ENCODE measurements around the gene TSPAN9.

TSPAN9 gene

DNA sequence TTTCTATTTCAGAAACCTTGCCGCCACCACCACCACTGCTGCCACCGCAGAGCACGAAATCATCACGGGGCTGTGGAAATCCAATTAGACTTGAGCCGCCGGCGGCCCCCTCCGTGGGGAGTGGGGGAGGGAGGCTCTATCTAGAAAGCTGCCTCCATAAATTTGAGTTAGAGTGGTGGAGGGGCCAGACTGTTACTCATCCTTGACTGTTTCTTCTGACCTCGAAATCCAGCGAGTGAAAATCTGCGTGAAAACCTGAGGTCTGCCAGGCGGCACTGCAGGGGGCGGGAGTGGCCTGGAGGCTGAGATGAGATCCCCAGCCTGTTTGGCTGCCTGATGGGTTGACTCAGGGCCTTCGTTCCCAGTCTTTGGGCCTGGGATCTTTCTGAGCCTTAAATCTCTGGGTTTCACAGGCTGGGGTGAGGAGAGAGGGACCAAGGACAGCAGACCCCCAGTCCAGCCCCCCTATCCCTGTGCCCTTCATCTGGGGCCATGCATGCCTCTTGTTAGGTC is 29.9 kb downstream of the TSPAN9 start:
- no peak overlapping the region for H3K4me3 Mint-ChIP-seq
- H3K36me3 Mint-ChIP-seq, result no peaks in the 10 kb centered on the region
- CTCF ChIA-PET, result no interaction called here
- peaks cover 4% of the 10 kb centered on the region for H3K27me3 Mint-ChIP-seq
- H3K4me1 Mint-ChIP-seq, result no peaks in the 10 kb centered on the region
- no peak for DNase-seq
- no peaks in the 10 kb centered on the region for H3K9me3 Mint-ChIP-seq
- no peak overlapping the region for H3K27ac Mint-ChIP-seq

DNA sequence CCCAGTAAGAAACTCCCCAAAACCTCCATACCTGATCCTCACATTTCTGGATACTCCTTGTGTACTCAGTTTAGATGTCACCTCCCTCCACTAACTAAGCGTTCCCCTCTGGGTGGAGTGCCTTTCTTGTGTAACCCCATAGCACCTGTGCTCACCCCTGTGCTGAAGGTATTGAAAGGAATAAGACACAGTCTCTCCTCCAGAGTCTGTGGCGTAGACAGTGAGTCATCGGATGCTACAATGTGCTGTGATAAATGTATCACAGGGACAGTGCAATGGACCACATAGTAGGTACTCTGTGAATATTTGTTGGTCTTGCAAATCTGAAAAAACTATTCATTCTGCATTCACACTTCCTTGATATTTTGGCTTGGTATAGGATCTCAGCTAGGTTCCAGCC is 30.8 kb downstream of the TSPAN9 start:
- peaks cover 4% of the 10 kb centered on the region for H3K27me3 Mint-ChIP-seq
- H3K4me1 Mint-ChIP-seq, result no peaks in the 10 kb centered on the region
- no peaks in the 10 kb centered on the region for H3K36me3 Mint-ChIP-seq
- CTCF ChIA-PET, result no interaction called here
- H3K4me3 Mint-ChIP-seq, result no peak overlapping the region
- H3K9me3 Mint-ChIP-seq, result no peaks in the 10 kb centered on the region
- H3K27ac Mint-ChIP-seq, result no peak overlapping the region
- DNase-seq, result no peak

DNA sequence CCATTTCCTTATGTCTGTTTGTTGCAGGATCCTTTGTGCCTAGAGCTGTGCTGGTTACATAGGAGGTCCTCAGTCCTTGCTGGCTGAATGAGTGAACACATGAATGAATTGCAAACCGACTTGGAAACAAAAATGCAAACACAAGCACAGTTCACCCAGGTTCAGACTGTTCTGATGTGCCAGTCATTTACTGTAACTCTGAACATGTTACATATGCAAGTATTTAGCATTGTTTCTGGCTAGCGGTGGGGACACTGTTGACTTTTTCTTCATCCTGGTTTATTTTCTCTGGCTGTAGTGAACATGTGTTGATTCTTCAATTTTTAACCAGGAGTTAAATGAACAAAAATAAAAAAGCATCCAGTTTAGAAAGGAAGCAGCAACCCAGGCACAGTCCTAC is 33.4 kb downstream of the TSPAN9 start:
- Mint-ChIP-seq H3K27me3 (peaks cover 12% of the 10 kb centered on the region), H3K4me3 (no peak overlapping the region), H3K9me3 (no peaks in the 10 kb centered on the region), H3K4me1 (no peaks in the 10 kb centered on the region), H3K36me3 (no peaks in the 10 kb centered on the region), H3K27ac (no peak overlapping the region)
- CTCF ChIA-PET, result no interaction called here
- no peak for DNase-seq

DNA sequence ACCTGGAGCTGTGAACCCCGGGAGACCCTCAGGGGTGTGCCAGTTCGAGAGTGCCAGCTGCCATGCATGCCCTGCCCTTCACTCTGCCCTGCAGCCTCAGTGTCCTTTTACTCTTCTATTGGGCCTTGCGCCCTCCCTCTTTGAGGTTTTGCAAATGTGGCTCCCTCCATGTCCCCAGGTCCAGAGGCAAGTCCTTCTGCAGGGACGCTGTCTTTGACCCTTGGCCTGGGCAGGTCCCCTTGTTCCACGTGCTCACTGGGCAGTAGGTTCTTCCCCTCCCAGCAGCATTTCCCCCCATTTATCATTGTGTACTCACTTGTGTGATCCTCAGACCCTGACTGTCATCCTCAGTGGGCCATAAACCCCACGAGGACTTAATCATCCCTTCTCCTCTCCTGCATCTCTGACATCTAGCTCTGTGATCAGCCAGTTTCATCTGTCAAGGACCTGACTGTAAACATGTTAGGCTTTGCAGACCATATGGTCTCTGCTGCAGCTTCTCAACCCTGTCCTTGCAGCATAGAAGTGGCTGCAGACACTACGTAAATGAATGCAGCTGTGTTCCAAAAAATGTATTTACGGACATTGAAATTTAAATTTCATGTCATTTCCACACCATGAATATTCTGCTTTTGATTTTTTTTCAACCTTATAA is 36.6 kb downstream of the TSPAN9 start:
- peaks cover 36% of the 10 kb centered on the region for H3K27me3 Mint-ChIP-seq
- CTCF ChIA-PET, result interaction anchor here (0.6 kb wide), 1 partner anchor 25 kb away, joined by 3 read pairs; no protein-coding TSS in a partner anchor
- no peak overlapping the region for H3K27ac Mint-ChIP-seq

DNA sequence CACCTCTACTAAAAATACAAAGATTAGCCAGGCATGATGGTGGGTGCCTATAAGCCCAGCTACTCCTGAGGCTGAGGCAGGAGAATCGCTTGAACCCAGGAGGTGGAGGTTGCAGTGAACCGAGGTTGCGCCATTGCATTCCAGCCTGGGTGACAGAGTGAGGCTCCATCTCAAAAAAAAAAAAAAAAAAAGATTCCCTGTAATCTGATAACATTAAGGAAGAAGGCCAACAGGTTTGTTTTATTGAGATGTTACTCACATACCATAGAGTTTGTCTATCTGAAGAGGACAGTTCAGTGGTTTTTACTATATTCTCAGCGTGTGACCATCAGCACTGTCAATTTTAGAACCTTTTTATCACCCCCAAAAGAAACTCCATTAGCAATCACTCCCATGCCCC is 37.5 kb downstream of the TSPAN9 start:
- Mint-ChIP-seq H3K36me3 (no peaks in the 10 kb centered on the region), H3K27me3 (peaks cover 45% of the 10 kb centered on the region), H3K27ac (no peak overlapping the region), H3K9me3 (no peaks in the 10 kb centered on the region), H3K4me1 (peaks cover 7% of the 10 kb centered on the region), H3K4me3 (no peak overlapping the region)
- no peak for DNase-seq
- CTCF ChIA-PET, result no interaction called here

More for the DNA sequence above, 36.6 kb downstream of the TSPAN9 start:
- no peak for DNase-seq
- Mint-ChIP-seq H3K4me3 (no peak overlapping the region), H3K36me3 (no peaks in the 10 kb centered on the region), H3K9me3 (no peaks in the 10 kb centered on the region), H3K4me1 (no peaks in the 10 kb centered on the region)

DNA sequence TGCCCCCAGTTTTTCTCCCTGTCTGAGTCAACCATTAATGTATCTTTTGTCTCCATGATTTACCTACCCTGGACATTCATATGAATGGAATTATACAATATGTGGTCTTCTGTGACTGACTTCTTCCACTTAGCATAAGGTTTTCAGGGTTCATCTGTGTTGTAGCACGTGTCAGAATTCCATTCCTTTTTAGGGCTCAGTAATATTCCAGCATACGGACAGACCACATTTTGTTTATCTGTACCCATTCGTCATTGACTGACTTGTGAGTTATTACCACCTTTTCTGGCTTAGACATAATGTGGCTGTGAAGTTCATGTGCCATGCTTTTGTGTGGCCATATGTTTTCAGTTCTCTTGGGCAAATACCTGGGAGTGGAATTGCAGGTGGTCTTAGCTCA is 37.9 kb downstream of the TSPAN9 start:
- H3K27ac Mint-ChIP-seq, result no peak overlapping the region
- H3K9me3 Mint-ChIP-seq, result no peaks in the 10 kb centered on the region
- H3K27me3 Mint-ChIP-seq, result peaks cover 49% of the 10 kb centered on the region
- no peak overlapping the region for H3K4me3 Mint-ChIP-seq
- no peak for DNase-seq
- no peaks in the 10 kb centered on the region for H3K36me3 Mint-ChIP-seq
- H3K4me1 Mint-ChIP-seq, result peaks cover 11% of the 10 kb centered on the region
- CTCF ChIA-PET, result no interaction called here

DNA sequence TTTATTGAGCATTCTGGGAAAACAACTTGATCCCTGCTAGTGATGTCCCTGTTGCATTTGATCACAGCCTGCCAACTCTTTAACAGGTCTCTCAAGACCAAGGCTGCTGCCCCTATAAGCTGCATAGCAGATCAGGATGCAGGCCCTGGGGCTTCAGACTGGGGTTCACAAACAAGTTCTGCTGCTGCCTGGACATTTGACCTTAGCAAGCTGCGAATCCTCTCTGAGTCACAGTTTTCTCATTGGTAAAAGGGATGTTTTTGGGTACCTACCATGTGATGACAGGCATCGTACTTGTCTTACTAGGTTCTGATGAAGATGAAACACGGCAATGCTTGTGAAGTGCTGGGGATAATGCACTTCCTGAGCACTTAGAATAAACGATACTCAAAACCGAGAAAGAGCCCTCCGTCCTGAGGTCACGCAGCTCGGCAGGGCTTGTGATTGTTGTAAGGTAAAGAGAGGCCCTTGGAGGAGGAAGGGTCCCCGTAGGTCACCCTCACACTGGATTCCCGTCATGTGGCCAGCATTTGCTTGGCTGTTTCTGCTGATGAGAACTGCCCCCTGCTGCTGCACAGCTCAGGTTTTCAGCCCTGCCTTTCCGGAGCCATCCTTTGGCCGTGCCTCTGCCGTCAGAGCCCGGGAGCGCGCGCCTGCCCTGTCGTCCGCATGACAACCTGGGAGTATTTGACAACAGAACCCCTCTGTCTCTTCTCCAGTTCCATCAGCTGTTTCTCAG is 39.1 kb downstream of the TSPAN9 start:
- CTCF ChIA-PET, result no interaction called here
- Mint-ChIP-seq H3K27me3 (peaks cover 57% of the 10 kb centered on the region), H3K4me1 (peaks cover 15% of the 10 kb centered on the region), H3K36me3 (no peaks in the 10 kb centered on the region), H3K9me3 (no peaks in the 10 kb centered on the region), H3K27ac (no peak overlapping the region), H3K4me3 (no peak overlapping the region)
- no peak for DNase-seq

DNA sequence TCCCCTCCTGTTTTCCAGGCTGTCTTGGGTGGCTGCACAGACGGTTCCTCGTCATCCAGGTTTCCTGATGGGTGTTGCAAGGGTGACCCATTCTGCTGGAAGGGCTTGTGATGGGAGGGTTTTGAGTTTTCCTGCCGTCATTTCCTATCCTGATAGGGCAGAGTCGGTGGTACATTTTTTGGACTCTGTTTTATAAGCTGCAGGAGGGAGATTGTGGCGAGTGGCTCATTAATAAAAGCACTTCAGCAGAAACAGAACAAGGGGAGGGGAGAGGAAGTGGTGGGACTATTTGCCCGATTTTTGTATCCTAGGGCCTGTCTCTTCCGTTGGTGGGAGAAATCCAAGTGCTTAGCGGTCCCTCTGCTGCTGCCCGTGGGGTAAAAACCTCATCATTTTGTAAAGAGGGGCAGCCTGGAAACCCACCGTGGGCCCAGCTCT is 40.0 kb downstream of the TSPAN9 start:
- Mint-ChIP-seq H3K27me3 (peaks cover 57% of the 10 kb centered on the region), H3K4me1 (peaks cover 15% of the 10 kb centered on the region)
- CTCF ChIA-PET, result interaction anchor here (1.1 kb wide), 1 partner anchor 18 kb away, joined by 4 read pairs; no protein-coding TSS in a partner anchor

DNA sequence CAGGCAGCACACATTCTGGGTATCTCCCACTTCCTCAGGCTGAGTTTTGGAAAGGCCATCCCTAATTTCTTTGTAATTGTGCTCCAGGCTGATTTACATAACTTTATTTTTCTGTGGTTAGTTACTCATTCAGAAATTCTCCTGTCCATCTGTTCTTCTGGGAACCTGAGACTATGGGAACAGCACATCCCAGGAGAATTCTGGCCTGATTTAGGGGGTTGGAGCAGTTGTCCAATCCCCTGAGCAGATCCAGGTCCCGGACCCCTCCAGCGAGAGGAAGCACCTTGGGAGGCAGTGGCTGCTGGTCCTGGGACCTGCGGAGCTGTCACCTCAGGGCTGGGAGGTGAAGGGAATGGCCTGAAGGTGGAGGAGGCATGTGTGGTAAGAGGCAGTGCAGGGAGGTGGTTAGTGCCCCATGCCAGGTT is 40.4 kb downstream of the TSPAN9 start:
- no peak for DNase-seq
- H3K27me3 Mint-ChIP-seq, result peaks cover 60% of the 10 kb centered on the region
- peaks cover 15% of the 10 kb centered on the region for H3K4me1 Mint-ChIP-seq
- no peaks in the 10 kb centered on the region for H3K9me3 Mint-ChIP-seq
- H3K27ac Mint-ChIP-seq, result no peak overlapping the region
- CTCF ChIA-PET, result interaction anchor here (1.1 kb wide), 1 partner anchor 18 kb away, joined by 4 read pairs; no protein-coding TSS in a partner anchor
- no peaks in the 10 kb centered on the region for H3K36me3 Mint-ChIP-seq
- no peak overlapping the region for H3K4me3 Mint-ChIP-seq

More for the DNA sequence above, 40.0 kb downstream of the TSPAN9 start:
- Mint-ChIP-seq H3K4me3 (no peak overlapping the region), H3K36me3 (no peaks in the 10 kb centered on the region), H3K27ac (no peak overlapping the region), H3K9me3 (no peaks in the 10 kb centered on the region)
- no peak for DNase-seq

DNA sequence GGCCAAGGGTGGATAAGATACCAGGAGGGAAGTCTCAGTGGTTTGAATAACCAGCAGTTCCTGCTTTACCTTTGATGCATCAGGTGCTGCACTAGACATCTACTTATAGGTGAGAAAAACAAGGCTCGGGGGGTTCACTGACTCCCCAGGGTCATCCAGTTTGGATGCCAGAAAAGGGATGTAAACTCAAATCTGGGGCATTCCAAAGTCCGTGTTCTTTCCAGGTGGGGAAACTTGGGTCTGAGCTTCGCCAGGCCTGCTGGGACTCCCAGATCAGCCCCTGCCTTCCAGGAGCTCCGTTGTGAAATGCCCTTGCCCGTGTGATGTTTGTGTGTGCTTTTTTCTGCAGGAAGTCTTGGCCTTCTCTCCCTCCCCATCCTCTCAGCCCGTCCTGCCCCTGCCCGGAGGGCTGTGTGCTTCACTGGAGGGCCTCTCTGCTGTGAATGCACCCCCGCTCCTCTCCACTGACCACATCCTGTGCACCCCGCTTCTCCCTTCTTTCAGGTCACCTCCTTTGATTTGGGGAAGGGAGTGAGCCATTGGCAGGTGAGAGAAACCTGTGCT is 42.1 kb downstream of the TSPAN9 start:
- no peaks in the 10 kb centered on the region for H3K9me3 Mint-ChIP-seq
- peak overlapping the region; percentile 28 for H3K27ac Mint-ChIP-seq
- H3K36me3 Mint-ChIP-seq, result no peaks in the 10 kb centered on the region
- H3K4me3 Mint-ChIP-seq, result no peak overlapping the region
- peak; percentile 30 for DNase-seq
- H3K4me1 Mint-ChIP-seq, result peaks cover 15% of the 10 kb centered on the region
- CTCF ChIA-PET, result no interaction called here
- H3K27me3 Mint-ChIP-seq, result peaks cover 66% of the 10 kb centered on the region

DNA sequence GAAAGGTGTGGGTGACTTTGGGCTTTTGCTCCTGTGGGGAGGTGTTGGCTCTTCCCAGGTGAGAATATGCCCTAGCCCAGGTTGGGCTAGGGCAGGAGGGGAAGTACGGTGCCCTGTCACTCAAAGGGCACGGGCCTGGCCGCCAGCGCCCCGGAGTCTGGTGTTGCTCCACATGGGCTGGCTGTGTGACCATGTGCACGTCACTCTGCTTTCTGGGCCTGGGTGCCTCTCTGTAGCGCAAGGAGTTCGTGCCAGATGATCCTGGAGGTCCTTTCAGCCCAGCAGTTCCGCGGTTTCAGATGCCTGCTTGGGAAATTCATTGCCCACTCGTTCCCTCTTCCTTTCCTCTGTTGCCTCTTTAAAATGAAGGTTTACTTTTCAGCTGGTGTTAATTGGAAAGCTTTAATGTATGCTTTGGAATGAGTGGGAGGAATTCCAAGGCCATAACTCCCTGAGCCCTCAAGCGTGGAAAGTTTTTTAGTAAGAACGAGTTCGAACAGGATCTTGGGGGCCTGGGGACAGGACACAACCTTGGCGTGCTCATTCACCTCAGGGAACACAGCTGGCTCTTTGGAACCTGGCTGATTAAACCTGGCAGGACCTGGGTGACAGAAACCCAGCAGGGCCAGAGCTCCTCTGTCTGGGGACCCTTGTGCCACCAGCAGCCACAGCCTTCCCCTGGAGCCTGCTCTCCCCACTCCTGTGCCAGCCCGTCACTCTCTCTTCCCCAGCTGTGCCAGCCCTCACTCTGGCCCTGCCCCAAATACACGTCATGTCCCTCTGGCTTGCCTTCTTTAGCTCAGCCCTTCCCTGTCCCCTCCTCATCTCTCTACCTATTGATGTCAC is 42.8 kb downstream of the TSPAN9 start:
- CTCF ChIA-PET, result interaction anchor here (1.2 kb wide), 1 partner anchor 10 kb away, joined by 3 read pairs; no protein-coding TSS in a partner anchor
- no peaks in the 10 kb centered on the region for H3K9me3 Mint-ChIP-seq
- H3K27ac Mint-ChIP-seq, result no peak overlapping the region
- peaks cover 15% of the 10 kb centered on the region for H3K4me1 Mint-ChIP-seq
- peaks cover 66% of the 10 kb centered on the region for H3K27me3 Mint-ChIP-seq
- no peaks in the 10 kb centered on the region for H3K36me3 Mint-ChIP-seq
- H3K4me3 Mint-ChIP-seq, result no peak overlapping the region
- no peak for DNase-seq

DNA sequence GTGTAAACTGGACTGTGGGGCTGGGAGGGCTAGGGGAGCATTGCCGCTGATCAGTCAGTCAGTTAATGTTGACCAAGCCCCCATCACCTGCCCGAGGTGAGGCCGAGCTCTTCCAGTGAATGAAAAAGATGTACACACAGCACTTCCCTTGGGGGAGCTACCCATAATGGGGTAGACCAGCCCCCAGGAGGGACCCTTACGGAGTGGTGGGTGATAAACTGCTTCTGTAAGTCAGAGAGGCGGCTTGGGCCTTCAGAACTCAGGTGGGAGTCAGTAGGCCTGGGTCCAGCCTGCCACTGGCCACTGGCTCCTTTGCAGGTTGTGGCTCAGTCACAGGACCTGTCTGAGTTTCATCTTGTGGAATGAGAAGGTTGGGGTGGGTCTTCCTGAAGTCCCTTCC is 43.5 kb downstream of the TSPAN9 start:
- Mint-ChIP-seq H3K27me3 (peaks cover 69% of the 10 kb centered on the region), H3K36me3 (no peaks in the 10 kb centered on the region), H3K4me3 (no peak overlapping the region), H3K9me3 (no peaks in the 10 kb centered on the region), H3K27ac (no peak overlapping the region), H3K4me1 (peaks cover 15% of the 10 kb centered on the region)
- CTCF ChIA-PET, result interaction anchor here (1.2 kb wide), 1 partner anchor 9 kb away, joined by 3 read pairs; no protein-coding TSS in a partner anchor
- no peak for DNase-seq

DNA sequence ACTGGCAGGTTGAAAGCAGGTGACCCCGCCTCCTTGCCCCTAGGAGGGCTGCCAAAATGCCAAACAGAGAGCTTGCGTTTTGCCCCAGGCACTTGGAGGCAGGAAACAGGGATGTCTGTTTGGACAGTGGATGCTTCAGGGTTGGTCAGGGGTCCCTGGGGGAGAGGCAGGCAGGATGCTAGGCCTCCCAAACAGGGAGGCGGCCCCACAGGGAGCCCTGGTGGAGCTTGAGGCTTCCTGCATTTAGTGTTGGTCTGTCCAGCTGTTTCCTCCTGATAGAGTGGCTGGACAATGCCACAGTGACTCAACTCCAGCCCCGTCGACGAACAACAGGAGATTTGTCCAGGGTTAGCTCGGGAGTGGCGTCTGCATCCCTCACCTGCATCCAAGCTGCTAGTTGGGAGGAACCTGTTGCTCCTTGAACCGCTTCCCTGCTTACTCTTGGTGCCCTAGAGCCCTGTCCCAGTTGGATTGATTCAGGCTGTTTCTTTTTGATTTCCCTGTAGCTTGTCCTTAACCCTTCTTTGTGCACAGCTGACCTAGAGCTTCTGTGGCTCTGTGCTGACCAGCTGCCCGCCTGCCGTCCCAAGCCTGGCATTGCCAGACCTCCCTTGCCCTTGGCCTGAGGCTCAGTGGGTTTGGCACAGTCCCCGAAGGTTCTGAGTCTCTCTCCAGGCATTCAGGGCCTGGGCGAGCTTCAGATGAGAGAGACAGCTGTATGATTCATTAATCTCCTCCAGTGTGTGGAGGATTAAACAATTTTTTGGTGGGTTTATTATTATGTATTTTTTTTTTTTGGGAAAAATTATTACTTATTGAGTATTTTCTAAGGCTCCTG is 45.9 kb downstream of the TSPAN9 start:
- Mint-ChIP-seq H3K4me3 (no peak overlapping the region), H3K4me1 (peaks cover 15% of the 10 kb centered on the region), H3K36me3 (no peaks in the 10 kb centered on the region), H3K9me3 (no peaks in the 10 kb centered on the region), H3K27me3 (peaks cover 58% of the 10 kb centered on the region), H3K27ac (no peak overlapping the region)
- CTCF ChIA-PET, result interaction anchor here (1.5 to 2.4 kb wide), 3 partner anchors 10 to 152 kb away, joined by 3 to 7 read pairs (median 5); no protein-coding TSS in a partner anchor
- DNase-seq, result no peak
